ENCODE data around the gene DNMT3B.

DNA sequence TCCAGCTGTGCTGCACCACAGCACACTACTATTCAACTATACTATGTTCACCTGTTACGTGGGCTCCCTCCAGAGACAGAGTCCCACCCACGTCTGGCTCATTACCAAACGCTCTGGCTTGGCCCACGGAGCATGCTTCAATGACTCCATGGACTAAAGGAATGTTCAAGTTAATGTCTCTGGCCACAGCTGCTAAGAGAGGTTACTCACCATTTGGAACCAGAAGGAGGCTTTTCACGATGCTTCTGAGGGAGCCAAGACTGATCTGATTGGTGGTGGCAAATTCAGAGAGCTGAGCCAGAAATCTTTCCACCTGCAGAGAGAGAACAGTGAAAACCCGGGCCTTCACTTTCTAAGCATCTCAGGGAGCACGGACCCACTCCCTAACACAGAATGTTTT is 34.5 kb upstream of the DNMT3B start:
- TF ChIP-seq, protein P1, sequence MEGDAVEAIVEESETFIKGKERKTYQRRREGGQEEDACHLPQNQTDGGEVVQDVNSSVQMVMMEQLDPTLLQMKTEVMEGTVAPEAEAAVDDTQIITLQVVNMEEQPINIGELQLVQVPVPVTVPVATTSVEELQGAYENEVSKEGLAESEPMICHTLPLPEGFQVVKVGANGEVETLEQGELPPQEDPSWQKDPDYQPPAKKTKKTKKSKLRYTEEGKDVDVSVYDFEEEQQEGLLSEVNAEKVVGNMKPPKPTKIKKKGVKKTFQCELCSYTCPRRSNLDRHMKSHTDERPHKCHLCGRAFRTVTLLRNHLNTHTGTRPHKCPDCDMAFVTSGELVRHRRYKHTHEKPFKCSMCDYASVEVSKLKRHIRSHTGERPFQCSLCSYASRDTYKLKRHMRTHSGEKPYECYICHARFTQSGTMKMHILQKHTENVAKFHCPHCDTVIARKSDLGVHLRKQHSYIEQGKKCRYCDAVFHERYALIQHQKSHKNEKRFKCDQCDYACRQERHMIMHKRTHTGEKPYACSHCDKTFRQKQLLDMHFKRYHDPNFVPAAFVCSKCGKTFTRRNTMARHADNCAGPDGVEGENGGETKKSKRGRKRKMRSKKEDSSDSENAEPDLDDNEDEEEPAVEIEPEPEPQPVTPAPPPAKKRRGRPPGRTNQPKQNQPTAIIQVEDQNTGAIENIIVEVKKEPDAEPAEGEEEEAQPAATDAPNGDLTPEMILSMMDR (IDR thresholded peaks at IDR 0.05) = no peak
- TF ChIP-seq POLR2A (IDR thresholded peaks at IDR 0.05) = no peak

All from adrenal gland (tissue), 5 donors.